HG02642 (cell line): ENCODE results near the gene NELFB.
"Not testable (repeated sequence)": the region's sequence is repeated elsewhere in the genome, so short reads cannot be mapped to it uniquely, and the experiment has no call there.

Experiments used
- ATAC-seq: cut with Tn5 transposase; IDR thresholded peaks from one replicate; pipeline ENCODE4 v1.9.1; 2021; ENCODE audit warnings: mild to moderate bottlenecking; ENCODE audit not compliant: unreplicated experiment, poor library complexity

NELFB gene

DNA sequence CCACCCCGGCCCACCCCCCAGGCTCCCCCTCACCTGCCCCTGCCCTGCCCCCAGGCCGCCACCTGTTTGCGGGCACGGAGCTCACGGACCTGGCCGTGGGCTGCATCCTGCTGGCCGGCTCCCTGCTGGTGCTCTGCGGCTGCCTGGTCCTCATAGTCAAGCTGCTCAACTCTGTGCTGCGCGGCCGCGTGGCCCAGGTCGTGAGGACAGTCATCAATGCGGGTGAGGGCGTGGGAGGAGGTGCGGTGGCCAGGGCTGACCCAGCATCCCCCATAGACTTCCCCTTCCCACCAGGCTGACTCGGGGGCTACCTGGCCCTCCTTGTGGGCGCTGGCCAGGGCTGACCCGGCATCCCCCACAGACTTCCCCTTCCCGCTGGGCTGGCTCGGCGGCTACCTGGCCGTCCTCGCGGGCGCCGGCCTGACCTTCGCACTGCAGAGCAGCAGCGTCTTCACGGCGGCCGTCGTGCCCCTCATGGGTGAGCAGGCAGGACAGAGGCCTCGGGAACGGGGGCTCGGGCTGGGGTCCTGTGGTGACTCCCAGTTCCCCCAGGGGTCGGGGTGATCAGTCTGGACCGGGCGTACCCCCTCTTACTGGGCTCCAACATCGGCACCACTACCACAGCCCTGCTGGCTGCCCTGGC, 21.0 kb upstream of the NELFB start:
- no peak for ATAC-seq

DNA sequence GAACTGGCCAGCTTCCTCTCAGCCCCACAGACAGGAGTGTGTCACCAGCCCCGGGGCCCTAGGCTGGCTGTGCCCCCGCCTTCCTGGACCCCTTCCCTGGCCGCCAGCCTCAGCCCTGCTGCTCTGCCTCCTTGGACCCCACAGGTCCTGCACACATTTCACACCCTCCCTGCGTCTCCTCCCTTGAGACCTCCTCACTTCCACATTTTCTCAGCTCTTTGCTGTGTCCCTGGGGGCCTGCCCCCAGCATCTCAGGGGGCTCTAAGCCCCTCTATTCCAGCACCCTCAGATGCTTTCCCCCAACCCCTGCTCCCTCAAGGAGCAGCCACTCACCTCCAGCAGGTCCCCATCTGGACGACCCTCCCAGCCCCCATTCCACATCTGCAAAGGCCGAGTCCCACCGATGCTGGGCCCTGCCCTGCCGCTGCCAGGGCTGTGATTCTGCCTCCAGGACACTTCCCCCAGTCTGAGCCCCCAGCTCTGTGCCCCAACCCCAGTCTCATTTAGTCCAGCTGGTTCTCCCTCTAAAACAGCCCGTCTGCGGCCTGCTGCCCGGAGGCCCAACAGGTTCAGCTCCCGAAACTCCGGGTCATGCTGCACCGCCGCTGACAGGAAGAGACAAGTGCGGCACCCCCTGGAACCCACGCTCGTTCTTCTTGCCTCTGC, 20.2 kb upstream of the NELFB start:
- ATAC-seq: no peak

DNA sequence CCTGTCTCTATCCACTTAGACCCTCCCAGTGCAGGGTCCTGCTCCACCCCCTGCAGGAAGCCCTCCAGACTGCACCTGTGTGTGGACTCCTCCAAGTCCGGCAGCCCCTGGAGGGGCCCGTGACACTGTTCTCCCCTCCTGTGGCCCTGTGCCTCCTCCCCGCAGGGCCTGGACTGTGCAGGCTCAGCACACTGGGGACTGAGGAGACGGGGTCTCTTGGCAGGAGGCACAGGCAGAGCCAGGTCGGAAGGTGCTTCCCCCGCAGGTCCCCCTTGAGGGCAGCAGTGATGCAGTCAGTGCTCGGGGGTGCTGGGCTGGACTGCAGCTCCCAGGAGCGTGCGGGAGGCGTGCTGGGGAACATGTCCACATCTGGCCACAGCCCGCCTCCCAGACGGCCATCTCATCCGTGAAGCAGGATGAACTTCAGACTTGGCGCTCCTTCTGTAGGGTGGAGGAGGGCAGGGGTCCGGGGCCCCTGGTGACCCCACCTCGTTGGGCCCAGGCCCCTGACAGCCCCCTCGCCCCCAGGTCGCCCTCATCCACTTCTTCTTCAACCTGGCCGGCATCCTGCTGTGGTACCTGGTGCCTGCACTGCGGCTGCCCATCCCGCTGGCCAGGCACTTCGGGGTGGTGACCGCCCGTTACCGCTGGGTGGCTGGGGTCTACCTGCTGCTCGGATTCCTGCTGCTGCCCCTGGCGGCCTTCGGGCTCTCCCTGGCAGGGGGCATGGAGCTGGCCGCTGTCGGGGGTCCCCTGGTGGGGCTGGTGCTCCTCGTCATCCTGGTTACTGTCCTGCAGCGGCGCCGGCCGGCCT, 19.5 kb upstream of the NELFB start:
- ATAC-seq: no peak

DNA sequence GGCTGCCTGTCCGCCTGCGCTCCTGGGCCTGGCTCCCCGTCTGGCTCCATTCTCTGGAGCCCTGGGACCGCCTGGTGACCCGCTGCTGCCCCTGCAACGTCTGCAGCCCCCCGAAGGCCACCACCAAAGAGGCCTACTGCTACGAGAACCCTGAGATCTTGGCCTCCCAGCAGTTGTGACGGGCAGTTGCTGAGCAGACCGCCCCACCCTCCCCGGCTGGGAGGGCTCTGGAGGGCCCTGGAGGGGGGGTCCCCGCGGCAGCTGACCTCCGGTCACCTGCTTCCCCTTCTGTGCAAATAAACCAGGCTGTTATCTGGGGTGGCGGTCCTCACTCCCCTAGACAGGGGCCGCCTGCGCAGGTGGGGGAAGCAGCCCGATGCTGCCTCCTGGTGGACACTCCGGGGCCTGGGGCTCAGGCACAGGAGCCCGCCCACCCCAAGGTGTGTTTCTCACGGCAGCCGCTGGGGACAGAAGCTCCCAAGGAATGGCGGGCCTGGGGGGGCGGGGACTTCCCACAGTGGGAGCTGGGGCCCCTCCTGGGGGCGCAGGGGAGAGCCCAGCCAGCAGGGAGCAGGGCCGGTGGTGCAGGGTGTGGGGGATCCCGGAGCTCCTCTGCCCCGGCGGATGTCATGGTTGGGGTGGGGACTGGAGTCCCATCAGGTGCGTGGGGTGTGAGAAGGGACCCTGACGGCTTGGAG, 18.7 kb upstream of the NELFB start:
- no peak for ATAC-seq

DNA sequence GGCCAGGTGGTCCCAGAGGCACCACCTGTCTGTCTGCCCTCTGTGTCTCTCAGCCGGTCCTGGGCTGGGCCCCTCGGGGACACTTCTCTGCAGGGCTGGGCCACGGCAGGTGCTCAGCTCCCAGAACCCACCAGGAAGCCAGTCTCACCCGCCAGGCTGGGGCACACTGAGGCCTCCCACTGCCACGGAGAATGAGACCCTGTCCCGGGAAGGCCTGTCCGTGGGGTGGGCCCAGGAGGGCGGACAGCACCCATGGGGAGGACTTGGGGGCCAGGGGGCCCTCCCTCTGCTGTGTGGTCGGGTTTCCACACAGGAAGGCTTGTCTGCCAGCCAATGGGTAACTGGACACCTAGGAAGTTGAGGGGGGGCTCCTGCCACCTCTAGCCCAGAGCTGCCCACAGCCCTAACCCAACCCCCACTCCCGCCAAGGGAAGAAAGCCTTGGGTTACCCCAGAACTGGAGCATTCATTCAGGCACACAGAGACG, 18.1 kb upstream of the NELFB start:
- ATAC-seq: no peak

DNA sequence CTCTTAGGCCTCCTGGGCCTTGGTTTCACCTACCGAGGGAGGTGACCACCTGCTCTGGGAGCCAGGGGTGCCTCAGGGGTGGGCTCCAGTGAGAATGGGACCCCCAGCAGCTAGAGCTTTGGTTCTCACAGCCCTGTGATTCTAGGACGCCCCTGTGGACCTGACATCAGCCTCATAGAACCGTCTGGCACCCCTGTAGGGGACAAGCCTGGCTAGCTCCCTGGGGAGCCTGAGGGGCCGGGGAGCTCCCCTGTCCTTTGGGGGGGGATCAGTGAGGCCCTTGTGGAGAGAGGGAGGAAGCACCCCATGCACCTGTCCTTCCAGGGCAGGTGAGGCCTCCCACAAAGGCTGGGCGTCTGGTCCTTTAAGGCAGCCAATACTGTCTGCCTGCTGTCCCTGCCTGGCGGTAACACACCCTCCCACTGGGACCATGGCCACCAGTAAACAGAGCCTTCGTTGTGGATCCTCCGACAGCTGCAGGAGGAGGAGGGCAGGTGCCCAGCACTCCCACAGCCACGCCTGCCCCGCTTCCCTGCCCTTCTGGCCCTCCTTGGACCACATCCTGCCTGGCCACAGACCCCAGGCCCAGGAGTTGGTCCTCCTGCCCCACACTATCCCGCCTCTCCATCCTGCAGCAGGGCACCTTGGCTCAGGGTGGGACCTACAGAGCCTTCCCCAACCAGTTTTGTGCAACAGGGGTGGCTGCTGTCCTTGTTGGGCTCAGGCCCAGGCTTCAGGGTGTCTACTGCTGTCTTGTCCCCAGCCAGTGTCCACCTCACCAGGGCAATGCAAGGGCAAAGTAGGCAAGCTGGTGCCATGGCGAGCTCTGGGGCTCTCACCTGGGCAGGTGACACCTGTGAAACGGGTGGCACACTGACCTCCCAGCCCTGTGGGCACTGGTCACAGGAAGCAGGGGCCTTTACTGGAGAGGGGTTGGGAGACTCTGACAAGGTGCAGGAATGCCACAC, 17.1 kb upstream of the NELFB start:
- no peak for ATAC-seq

DNA sequence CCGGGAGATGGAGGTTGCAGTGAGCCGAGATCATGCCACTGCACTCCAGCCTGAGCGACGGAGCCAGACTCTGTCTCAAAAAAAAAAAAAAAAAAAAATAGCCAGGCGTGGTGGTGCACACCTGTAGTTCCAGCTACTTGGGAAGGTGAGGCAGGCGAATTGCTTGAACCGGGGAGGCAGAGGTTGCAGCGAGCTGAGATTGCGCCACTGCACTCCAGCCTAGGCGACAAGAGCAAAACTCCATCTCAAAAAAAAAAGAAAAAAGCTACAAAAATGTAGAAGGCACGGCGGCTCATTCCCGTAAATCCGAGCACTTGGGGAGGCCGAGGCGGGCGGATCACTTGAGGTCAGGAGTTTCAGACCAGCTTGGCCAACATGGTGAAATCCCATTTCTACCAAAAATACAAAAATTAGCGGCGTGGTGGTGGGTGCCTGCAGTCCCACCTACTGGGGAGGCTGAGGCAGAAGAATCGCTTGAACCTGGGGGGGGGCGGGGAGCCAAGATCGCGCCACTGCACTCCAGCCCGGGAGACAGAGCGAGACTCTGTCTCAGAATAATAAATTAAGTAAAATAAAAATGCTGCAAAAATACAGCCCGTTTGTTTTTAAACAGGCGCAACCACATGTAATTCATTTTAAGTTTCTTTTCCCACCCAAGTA, 15.5 kb upstream of the NELFB start:
- ATAC-seq: not testable (repeated sequence)

DNA sequence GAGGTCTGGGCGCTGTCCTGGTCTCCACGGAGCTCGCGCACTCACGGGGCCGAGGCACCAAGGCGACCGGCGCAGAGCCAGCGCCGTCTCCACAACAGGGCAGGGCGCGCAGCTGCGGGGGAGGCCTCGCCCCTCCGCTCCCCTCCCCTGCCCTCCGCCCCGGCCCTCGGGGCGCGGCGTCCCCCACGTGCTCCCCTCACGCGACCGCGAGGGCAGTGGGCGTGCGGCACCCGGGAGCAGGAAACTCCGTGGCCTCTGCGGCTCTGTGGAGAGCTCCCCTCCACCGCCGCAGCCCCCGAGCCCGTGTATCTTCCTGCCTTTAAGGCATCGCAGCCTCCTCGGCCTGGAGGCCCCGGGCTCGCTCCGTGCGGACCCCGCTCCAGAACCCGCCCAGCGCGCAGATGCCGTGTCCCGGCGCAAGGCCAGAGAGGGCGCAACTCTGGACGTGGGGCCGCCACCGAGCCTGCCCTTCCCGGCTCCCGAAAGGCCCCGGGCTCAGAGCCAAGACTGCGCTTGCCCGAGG, 14.7 kb upstream of the NELFB start:
- ATAC-seq: peak; percentile 24

DNA sequence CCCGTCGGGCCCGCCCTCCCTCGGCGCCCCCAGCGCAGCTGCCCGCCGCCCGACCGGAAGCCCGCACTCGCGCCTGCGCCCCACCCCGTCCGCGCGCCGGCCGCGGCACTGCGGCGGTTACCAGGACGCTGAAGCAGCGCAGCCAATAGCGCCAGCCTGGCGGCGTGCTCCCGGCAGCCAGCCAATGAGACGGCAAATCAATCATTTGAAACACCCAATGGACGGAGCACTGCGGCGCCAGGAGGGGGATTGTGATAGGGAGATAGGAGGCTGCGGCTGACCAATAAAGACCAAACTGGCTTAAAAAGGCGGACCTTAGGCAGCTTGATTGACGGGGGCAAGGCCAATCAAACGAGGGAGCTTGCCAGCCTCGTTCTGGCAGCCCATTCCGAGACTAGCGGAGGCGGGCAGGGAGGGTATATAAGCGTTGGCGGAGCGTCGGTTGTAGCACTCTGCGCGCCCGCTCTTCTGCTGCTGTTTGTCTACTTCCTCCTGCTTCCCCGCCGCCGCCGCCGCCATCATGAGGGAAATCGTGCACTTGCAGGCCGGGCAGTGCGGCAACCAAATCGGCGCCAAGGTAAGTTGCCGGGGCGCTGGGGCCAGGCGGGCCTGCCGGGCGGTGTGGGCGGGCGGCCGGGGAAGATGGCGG, 14.2 kb upstream of the NELFB start, which contains the start of gene TUBB4B:
TUBB4B (plus strand) TSS at position 447 of the 649 bp plus-strand sequence; CDS start at position 521, 74 bp downstream.
- peak; percentile 75 for ATAC-seq

DNA sequence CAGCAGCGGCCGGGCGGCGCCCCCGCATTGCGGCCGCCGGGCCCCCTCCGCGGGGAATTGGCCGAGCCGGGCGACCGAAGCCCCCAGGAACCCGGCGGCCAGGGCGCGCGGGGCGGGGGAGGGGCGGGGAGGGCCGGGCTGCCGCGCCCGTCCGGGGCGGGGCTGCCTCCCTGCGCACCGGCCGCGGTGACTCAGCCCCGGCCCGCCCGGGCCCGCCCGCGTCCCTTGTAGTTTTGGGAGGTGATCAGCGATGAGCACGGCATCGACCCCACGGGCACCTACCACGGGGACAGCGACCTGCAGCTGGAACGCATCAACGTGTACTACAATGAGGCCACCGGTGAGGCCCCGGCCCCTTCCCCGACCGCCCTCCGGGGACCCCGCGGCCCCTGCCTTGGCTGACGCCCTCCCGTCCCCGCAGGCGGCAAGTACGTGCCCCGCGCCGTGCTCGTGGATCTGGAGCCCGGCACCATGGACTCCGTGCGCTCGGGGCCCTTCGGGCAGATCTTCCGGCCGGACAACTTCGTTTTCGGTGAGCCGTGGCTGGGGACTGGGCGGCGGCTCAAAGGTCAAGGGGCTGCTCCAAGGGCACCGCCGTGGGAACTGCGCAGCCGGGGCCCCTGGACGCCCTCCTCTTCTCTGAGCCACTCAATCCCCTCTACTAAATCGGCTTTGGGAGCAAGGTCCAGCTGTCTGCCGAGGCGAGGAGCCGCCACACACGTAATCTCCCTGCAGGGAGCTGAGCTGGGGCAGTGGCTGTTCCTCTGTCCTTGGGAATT, 13.4 kb upstream of the NELFB start:
- ATAC-seq: no peak

DNA sequence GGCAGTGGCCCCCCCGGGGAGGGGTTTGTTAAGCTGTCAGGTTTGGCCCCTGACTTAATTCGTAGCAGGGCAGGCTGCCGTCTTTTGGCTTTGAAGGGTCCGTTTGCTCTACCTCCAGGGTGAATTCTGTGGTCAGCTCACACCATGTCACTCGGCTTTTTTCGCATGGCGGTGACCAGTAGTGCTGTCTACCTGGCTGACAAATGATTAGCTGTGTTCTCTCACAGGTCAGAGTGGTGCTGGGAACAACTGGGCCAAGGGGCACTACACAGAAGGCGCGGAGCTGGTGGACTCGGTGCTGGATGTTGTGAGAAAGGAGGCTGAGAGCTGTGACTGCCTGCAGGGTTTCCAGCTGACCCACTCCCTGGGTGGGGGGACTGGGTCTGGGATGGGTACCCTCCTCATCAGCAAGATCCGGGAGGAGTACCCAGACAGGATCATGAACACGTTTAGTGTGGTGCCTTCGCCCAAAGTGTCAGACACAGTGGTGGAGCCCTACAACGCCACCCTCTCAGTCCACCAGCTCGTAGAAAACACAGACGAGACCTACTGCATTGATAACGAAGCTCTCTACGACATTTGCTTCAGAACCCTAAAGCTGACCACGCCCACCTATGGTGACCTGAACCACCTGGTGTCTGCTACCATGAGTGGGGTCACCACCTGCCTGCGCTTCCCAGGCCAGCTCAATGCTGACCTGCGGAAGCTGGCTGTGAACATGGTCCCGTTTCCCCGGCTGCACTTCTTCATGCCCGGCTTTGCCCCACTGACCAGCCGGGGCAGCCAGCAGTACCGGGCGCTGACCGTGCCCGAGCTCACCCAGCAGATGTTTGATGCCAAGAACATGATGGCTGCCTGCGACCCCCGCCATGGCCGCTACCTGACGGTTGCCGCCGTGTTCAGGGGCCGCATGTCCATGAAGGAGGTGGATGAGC, 12.6 kb upstream of the NELFB start:
- no peak for ATAC-seq

DNA sequence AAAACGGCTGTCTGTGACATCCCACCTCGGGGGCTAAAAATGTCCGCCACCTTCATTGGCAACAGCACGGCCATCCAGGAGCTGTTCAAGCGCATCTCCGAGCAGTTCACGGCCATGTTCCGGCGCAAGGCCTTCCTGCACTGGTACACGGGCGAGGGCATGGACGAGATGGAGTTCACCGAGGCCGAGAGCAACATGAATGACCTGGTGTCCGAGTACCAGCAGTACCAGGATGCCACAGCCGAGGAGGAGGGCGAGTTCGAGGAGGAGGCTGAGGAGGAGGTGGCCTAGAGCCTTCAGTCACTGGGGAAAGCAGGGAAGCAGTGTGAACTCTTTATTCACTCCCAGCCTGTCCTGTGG, 11.9 kb upstream of the NELFB start:
- not testable (repeated sequence) for ATAC-seq

DNA sequence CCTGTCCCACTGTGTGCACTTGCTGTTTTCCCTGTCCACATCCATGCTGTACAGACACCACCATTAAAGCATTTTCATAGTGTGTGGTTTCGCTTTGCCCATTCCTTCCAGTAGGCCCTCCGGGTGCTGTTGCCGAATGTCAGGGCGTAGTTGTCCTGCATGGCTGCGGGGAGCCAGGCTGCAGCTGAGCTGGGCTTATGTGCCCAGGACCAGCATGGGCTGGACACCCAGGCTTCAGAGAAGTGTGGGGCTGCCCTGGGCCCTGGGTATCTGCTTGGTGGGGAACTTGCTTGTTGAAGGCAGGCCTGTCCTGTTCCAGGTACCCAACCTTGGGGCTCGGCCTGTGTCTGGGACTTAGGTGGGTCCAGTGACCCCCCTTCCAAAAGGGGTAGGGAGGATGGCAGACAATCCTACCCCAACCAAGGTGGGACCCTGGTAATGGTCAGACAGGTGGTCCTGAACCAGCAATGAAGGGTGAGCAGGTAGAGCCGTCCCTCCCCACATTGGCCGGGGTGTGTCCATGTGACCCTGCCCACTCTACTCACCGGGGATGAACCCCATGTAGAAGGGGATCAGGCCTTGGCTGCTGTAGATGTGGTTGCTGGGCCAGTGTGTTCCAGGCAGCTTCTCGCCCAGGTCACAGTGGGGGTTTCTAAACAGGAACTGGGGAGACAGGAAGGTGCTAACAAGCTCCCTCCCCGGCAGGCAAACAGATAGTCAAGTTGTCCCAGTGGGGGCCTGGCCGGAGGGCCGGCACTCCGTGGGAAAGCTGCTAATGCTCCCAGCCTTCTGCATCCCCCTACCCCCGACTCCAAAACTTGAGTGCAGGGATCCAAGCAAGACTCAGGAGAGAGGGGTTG, 11.3 kb upstream of the NELFB start:
- ATAC-seq: no peak

DNA sequence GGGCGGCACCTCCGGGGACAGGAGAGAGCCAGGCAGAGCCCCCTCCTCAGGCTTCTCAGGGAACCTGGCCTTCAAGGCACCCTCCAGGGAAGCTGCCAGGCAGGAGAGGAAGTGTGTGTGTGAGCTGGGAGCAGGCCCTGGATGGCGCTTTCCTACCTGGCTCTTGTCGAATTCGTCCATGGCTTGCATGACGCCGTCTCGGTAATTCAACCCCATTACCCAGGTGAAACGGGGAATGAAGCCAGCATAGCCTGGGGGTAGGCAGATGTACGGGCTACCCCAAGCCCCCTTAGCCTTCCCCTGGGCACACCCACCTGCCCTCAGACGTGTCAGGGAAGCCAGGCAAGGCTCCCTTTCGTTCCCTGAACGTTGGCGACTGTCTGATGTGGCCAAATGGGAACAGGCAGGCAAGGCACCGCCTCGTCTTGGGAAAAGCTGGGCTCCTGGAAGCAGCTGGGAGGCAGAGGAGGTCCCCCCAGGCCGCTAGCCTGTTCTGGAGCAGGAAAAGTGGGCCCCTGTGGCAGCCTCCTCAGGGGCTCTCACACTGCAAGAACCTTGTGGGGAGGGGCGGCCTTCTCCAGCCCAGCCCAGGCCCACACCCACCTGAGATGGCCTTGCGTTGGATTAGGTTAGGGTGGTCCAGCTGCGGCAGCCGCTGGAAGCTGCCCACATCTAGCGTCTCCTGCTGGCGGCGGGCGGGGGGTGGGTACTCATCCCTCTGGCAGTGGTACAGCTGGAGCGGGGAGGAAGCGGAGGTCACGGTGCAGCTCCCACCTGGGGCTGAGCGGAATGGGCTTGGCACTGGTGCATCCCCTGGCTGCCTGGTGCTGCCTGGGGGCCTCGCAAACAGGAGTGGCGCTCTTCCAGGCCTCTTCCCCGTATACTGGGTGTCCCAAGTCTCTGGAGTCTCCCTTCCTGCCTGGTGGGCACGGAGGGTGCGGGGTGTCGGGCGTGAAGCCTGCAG, 10.4 kb upstream of the NELFB start:
- no peak for ATAC-seq
